Midbrain (tissue), 1 donor: ENCODE results near the gene ERCC2.

Experiments
- DNase-seq: peaks from one replicate; lab custom pipeline; 2025; lab: John Stamatoyannopoulos, UW

The ERCC2 gene

DNA sequence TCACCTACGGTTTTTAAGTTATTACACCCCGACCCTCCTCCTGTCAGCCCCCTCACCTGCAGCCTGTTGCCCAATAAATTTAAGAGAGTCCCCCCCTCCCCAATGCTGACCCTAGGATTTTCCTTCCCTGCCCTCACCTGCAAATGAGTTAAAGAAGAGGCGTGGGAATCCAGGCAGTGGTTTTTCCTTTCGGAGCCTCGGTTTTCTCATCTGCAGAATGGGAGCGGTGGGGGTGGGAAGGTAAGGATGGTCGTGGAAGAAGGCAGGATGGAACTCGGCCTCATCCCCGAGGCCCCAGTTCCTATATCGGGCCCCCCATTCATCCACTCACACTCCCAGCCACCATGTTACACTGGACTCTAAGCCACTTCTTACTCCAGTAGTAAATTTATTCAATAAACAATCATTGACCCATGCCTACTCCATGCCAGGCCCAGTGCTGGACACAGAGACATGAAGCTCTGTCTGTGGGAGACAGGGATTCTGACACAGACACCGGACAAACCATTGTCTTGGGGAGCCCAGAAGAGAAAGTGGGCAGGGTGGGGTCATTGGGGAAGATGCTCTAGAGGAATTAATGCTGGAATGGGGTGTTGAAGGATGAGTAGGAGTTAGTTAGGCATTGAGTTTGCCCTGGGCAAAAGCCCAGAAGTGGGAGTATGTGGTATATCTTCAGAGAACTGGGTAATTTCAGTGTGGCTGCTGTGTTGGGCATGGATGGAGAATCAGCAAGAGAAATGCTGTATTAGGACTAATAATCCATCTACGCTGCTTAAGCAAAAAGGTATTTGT is 66.9 kb downstream of the ERCC2 start:
- DNase-seq: no peak

DNA sequence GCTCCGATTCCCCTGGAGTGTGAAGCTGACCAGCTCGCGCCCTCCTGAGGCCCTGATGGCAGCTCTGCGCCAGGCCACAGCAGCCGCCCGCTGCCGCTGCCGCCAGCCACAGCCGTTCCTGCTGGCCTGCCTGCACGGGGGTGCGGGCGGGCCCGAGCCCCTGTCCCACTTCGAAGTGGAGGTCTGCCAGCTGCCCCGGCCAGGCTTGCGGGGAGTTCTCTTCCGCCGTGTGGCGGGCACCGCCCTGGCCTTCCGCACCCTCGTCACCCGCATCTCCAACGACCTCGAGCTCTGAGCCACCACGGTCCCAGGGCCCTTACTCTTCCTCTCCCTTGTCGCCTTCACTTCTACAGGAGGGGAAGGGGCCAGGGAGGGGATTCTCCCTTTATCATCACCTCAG is 68.0 kb downstream of the ERCC2 start:
- DNase-seq: no peak
